H1 (cell line): ENCODE data around the gene CD96. TPM values are rescaled to one million over a fixed set of nuclear protein-coding genes. Genes with fewer than 3 reads are reported as not detected.

Experiments used
- CBX8 ChIP-seq: fragments of 300-800, 300-1000 bp; sonication (generic); IDR thresholded peaks from 2 replicates; pipeline ENCODE4 v1.7.1; 2016; ENCODE audit warnings: low read depth, low read length, borderline replicate concordance
- EP300 ChIP-seq, 2 experiments: IDR thresholded peaks; 1 replicate in 1 of 2; 2 replicates in 1 of 2; pipeline ENCODE4 v1.6.1; 2011 to 2012; ENCODE audit warnings: low read depth in 2 of 2, low read length in 2 of 2, mild to moderate bottlenecking in 2 of 2, borderline replicate concordance in 1 of 2, inconsistent platforms in 1 of 2, moderate library complexity in 1 of 2
- RNF2 ChIP-seq: fragments of 200-900, 300-1000 bp; sonication (generic); IDR thresholded peaks from 2 replicates; pipeline ENCODE4 v1.7.1; 2016; ENCODE audit warnings: borderline replicate concordance, low read depth, mild to moderate bottlenecking, antibody characterized with exemption, low read length; ENCODE audit not compliant: poor library complexity, severe bottlenecking; ENCODE audit errors: missing control alignments
- ZNF274 ChIP-seq: IDR thresholded peaks from 2 replicates; pipeline ENCODE4 v1.7.0; 2012; ENCODE audit warnings: low read length, borderline replicate concordance; ENCODE audit errors: extremely low read depth
- polyA plus RNA-seq, 7 experiments: library from polyadenylated mRNA; depleted of rRNA in 3 of 7; stranded (reverse) in 5 of 7; unstranded in 2 of 7; fragments of >200 nt in 5 of 7; fragments of 200-250 nt in 2 of 7; gene quantifications; 1 replicate in 5 of 7; 2 replicates in 1 of 7; 4 replicates in 1 of 7; pipeline versions ENCODE4 v1.2.1 to v1.2.3, GENCODE V29; 2011 to 2013; ENCODE audit warnings: missing spikeins in 2 of 7, mixed read lengths in 2 of 7
- total RNA-seq: library from RNA; stranded (reverse); fragmentation: NEBNext Ultra II Directional; extraction: Animal tissue kit (Norgen Biotek cat#: 25700); gene quantifications from 2 replicates; pipeline ENCODE4 v1.2.1, GENCODE V29; 2021

Gene CD96
- total and polyA plus RNA-seq, 2 of the 8 experiments (the other 6 are each of a cell fraction or from before 2014, with no cell fraction given): not detected

DNA sequence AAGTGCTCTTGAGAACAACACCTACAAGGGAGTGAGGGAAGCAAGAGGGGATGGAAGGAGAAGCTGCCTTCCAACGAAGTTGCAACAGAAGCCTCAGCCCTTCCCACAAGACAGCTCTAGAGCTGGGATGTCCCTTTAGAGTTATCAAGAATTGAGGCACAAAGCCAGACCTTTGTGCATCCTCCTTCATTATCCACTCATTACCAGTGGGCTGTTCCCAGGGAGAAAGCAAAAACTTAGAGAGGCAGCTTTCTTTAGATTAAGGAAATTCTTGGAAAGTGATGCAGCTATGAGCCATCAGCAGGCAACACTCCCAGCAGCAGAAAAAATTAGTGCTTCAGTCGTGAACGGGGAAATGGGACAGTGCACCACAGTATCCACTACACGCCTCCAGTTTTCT is 10.6 kb upstream of the CD96 start (continued):
- TF ChIP-seq ZNF274 (no peak), CBX8 (no peak), EP300 (IDR thresholded peaks at IDR 0.05; ENCODE audit: borderline replicate concordance in 1 of 2, low read depth in 2 of 2, low read length in 2 of 2) (no peak), RNF2 (no peak)
